ENCODE measurements around the gene KRT84. TPM values are rescaled to one million over a fixed set of nuclear protein-coding genes. Genes with fewer than 3 reads are reported as not detected.

Gene KRT84
- total RNA-seq, 1 experiment from 2014 or later, result not detected

GRCh38 chr12:52380271-52380694, 5.2 kb downstream of the KRT84 start:
- Histone ChIP-seq H3K36me3 (ENCODE audit: low read depth) (no peaks in the 10 kb centered on the region), H3K4me2 (no peak overlapping the region), H4K20me1 (ENCODE audit: insufficient read depth) (no peaks in the 10 kb centered on the region), H3K27me3 (ENCODE audit: insufficient read depth, low read depth) (no peaks in the 10 kb centered on the region), H2AFZ (no peak overlapping the region), H3K9me3 (ENCODE audit: insufficient read depth, low read depth) (no peaks in the 10 kb centered on the region), H3K4me3 (no peak overlapping the region), H3K4me1 (replicated peaks; ENCODE audit: insufficient read depth) (no peaks in the 10 kb centered on the region), H3F3A (ENCODE audit: insufficient read depth, low read depth) (no peaks in the 10 kb centered on the region), H3K9me2 (ENCODE audit: insufficient read depth) (no peaks in the 10 kb centered on the region), H3K79me2 (ENCODE audit: low read depth) (no peaks in the 10 kb centered on the region), H3K27ac (no peak overlapping the region)
- ChIA-PET POLR2A (ENCODE audit: unreplicated experiment) (no interaction called here), CTCF (interaction anchor here (0.6 kb wide), 1 partner anchor 185 kb away, joined by 3 read pairs; no protein-coding TSS in a partner anchor)
- peak in 1 of 2 experiments; percentile 47 for DNase-seq
- TF ChIP-seq CTCF (conservative IDR thresholded peaks at IDR 0.05), result peak; percentile 56
- TF ChIP-seq EZH2 (IDR thresholded peaks at IDR 0.05; ENCODE audit: low read depth), result no peak
- intact Hi-C loops (cut with micrococcal nuclease; ENCODE audit: unreplicated experiment), result no loop called here
- BruUV-seq (replicated peaks), result no TSS peak

- no peak overlapping the region for H3K4me2 ChIP-seq
- TF ChIP-seq EZH2 (IDR thresholded peaks at IDR 0.05; ENCODE audit: low read depth), result no peak
- no peak for TF ChIP-seq CTCF (conservative IDR thresholded peaks at IDR 0.05)
- H3K9me3 ChIP-seq (ENCODE audit: insufficient read depth, low read depth), result no peaks in the 10 kb centered on the region
- ChIA-PET CTCF (interaction anchor here (0.6 kb wide), 2 partner anchors 39 to 184 kb away, joined by 3 to 5 read pairs; no protein-coding TSS in a partner anchor), POLR2A (ENCODE audit: unreplicated experiment) (no interaction called here)
- H3K4me3 ChIP-seq, result no peak overlapping the region
- no peaks in the 10 kb centered on the region for H3K79me2 ChIP-seq (ENCODE audit: low read depth)
- BruUV-seq (replicated peaks), result no TSS peak
- H2AFZ ChIP-seq, result no peak overlapping the region
- intact Hi-C loops (cut with micrococcal nuclease; ENCODE audit: unreplicated experiment), result no loop called here
- H4K20me1 ChIP-seq (ENCODE audit: insufficient read depth), result no peaks in the 10 kb centered on the region
- no peak overlapping the region for H3K27ac ChIP-seq
- no peaks in the 10 kb centered on the region for H3K4me1 ChIP-seq (replicated peaks; ENCODE audit: insufficient read depth)
- H3F3A ChIP-seq (ENCODE audit: insufficient read depth, low read depth), result no peaks in the 10 kb centered on the region
- no peak for DNase-seq
- no peaks in the 10 kb centered on the region for H3K9me2 ChIP-seq (ENCODE audit: insufficient read depth)
- H3K36me3 ChIP-seq (ENCODE audit: low read depth), result no peaks in the 10 kb centered on the region
- no peaks in the 10 kb centered on the region for H3K27me3 ChIP-seq (ENCODE audit: insufficient read depth, low read depth)
Measured at GRCh38 chr12:52379536-52379935, 5.9 kb downstream of the KRT84 start.

- Histone ChIP-seq H3F3A (ENCODE audit: insufficient read depth, low read depth) (no peaks in the 10 kb centered on the region), H3K9me2 (ENCODE audit: insufficient read depth) (no peaks in the 10 kb centered on the region), H3K9me3 (ENCODE audit: insufficient read depth, low read depth) (no peaks in the 10 kb centered on the region), H4K20me1 (ENCODE audit: insufficient read depth) (no peaks in the 10 kb centered on the region), H3K4me3 (no peak overlapping the region), H3K27ac (no peak overlapping the region), H3K79me2 (ENCODE audit: low read depth) (no peaks in the 10 kb centered on the region), H3K27me3 (ENCODE audit: insufficient read depth, low read depth) (no peaks in the 10 kb centered on the region), H3K36me3 (ENCODE audit: low read depth) (no peaks in the 10 kb centered on the region), H3K4me2 (no peak overlapping the region), H2AFZ (no peak overlapping the region), H3K4me1 (replicated peaks; ENCODE audit: insufficient read depth) (no peaks in the 10 kb centered on the region)
- BruUV-seq (replicated peaks), result no TSS peak
- TF ChIP-seq EZH2 (IDR thresholded peaks at IDR 0.05; ENCODE audit: low read depth), result no peak
- no peak for TF ChIP-seq CTCF (conservative IDR thresholded peaks at IDR 0.05)
- DNase-seq, result no peak
- ChIA-PET POLR2A (ENCODE audit: unreplicated experiment) (no interaction called here), CTCF (no interaction called here)
- intact Hi-C loops (cut with micrococcal nuclease; ENCODE audit: unreplicated experiment), result no loop called here
Measured at GRCh38 chr12:52378091-52378490, 7.4 kb downstream of the KRT84 start.
